IMR-90 (cell line): Measurements from ENCODE around the gene SPATS2L. TPM values are rescaled to one million over a fixed set of nuclear protein-coding genes. Genes with fewer than 3 reads are reported as not detected.

Experiments
- ATAC-seq: fragments of 200-7000 bp; cut with Tn5 transposase; 2 replicates; pipeline ENCODE4 v1.9.1; 2020; ENCODE audit warnings: low read depth, mild to moderate bottlenecking, moderate library complexity
- BruUV-seq: library from RNA; stranded (reverse); fragments of 400-500 nt; replicated peaks from 2 replicates; lab custom pipeline; 2021; lab: Mats Ljungman, UMichigan
- CTCF ChIA-PET: fragments of 300-600 bp; formaldehyde crosslinking; extraction: SDS; loops from one replicate; lab custom pipeline; 2021; ENCODE audit warnings: antibody characterized with exemption; lab: Yijun Ruan, JAX
- POLR2A ChIA-PET: fragments of 300-600 bp; sonication (Branson Sonifier 250); formaldehyde crosslinking; loops from one replicate; lab custom pipeline; 2022; ENCODE audit warnings: antibody characterized with exemption; ENCODE audit not compliant: unreplicated experiment; lab: Charles Lee
- DNase-seq: peaks from one replicate; pipeline ENCODE4 v3.0.0; 2013
- H2AFZ ChIP-seq: replicated peaks from 2 replicates; pipeline ENCODE3; 2013; ENCODE audit warnings: low read length, mild to moderate bottlenecking; ENCODE audit not compliant: poor library complexity
- H2AK5ac ChIP-seq: 2 replicates; pipeline ENCODE4 v1.6.1; 2013; ENCODE audit warnings: low read depth, low read length, inconsistent platforms
- H2AK9ac ChIP-seq: replicated peaks from 2 replicates; pipeline ENCODE3; 2013; ENCODE audit warnings: mild to moderate bottlenecking, low read depth, low read length, moderate library complexity; ENCODE audit not compliant: poor library complexity
- H2BK120ac ChIP-seq: 2 replicates; pipeline ENCODE4 v1.6.1; 2013; ENCODE audit warnings: low read depth, low read length, inconsistent platforms
- H2BK15ac ChIP-seq: 3 replicates; pipeline ENCODE4 v1.6.1; 2013; ENCODE audit warnings: low read depth, low read length, inconsistent platforms
- H2BK20ac ChIP-seq: 2 replicates; pipeline ENCODE4 v1.6.1; 2013; ENCODE audit warnings: low read depth, mild to moderate bottlenecking, inconsistent platforms, low read length, moderate library complexity
- H2BK5ac ChIP-seq: 2 replicates; pipeline ENCODE4 v1.6.1; 2013; ENCODE audit warnings: mild to moderate bottlenecking, low read depth, low read length, inconsistent platforms; ENCODE audit not compliant: poor library complexity, severe bottlenecking
- H3K14ac ChIP-seq: replicated peaks from 2 replicates; pipeline ENCODE4 v1.6.1; 2013; ENCODE audit warnings: low read depth, low read length, inconsistent platforms
- H3K18ac ChIP-seq: 2 replicates; pipeline ENCODE4 v1.6.1; 2013; ENCODE audit warnings: low read depth, low read length, control low read depth
- H3K23ac ChIP-seq: 2 replicates; pipeline ENCODE4 v1.6.1; 2013; ENCODE audit warnings: low read depth, low read length, inconsistent platforms
- H3K27ac ChIP-seq: 2 replicates; pipeline ENCODE4 v1.5.1; 2013; ENCODE audit warnings: mild to moderate bottlenecking, control low read depth, low read length; ENCODE audit not compliant: insufficient read depth
- H3K27me3 ChIP-seq: 2 replicates; pipeline ENCODE4 v1.6.1; 2013; ENCODE audit warnings: low read length; ENCODE audit not compliant: control insufficient read depth, insufficient read depth
- H3K36me3 ChIP-seq: 2 replicates; pipeline ENCODE4 v1.6.1; 2013; ENCODE audit warnings: low read length, mixed read lengths; ENCODE audit not compliant: control insufficient read depth, insufficient read depth
- H3K4ac ChIP-seq: 2 replicates; pipeline ENCODE4 v1.6.1; 2013; ENCODE audit warnings: low read depth, low read length, inconsistent platforms
- H3K4me1 ChIP-seq: 2 replicates; pipeline ENCODE4 v1.6.1; 2013; ENCODE audit warnings: low read length, mixed read lengths; ENCODE audit not compliant: control insufficient read depth, insufficient read depth
- H3K4me2 ChIP-seq: 2 replicates; pipeline ENCODE4 v1.6.1; 2013; ENCODE audit warnings: low read depth, mild to moderate bottlenecking, control low read depth, low read length, moderate library complexity
- H3K4me3 ChIP-seq: 2 replicates; pipeline ENCODE4 v1.5.1; 2013; ENCODE audit warnings: low read depth, mild to moderate bottlenecking, control low read depth, low read length, moderate library complexity; ENCODE audit not compliant: insufficient read depth
- H3K56ac ChIP-seq: 2 replicates; pipeline ENCODE4 v1.6.1; 2013; ENCODE audit warnings: low read length, inconsistent platforms; ENCODE audit not compliant: insufficient read depth; ENCODE audit errors: extremely low read depth
- H3K79me1 ChIP-seq, 2 experiments: 2 replicates each; pipeline ENCODE4 v1.6.1; 2013; ENCODE audit warnings: low read length in 2 of 2, inconsistent platforms in 1 of 2, low read depth in 1 of 2
- H3K9ac ChIP-seq: 2 replicates; pipeline ENCODE4 v1.6.1; 2013; ENCODE audit warnings: low read depth, low read length, control low read depth
- H3K9me1 ChIP-seq: 2 replicates; pipeline ENCODE4 v1.6.1; 2013; ENCODE audit warnings: low read length, inconsistent platforms; ENCODE audit not compliant: insufficient read depth
- H3K9me3 ChIP-seq: 2 replicates; pipeline ENCODE4 v1.6.1; 2013; ENCODE audit warnings: low read length; ENCODE audit not compliant: control insufficient read depth, insufficient read depth
- H4K20me1 ChIP-seq: 2 replicates; pipeline ENCODE4 v1.6.1; 2013; ENCODE audit warnings: low read length, inconsistent platforms; ENCODE audit not compliant: insufficient read depth
- H4K5ac ChIP-seq: 2 replicates; pipeline ENCODE4 v1.6.1; 2013; ENCODE audit warnings: mild to moderate bottlenecking, low read depth, low read length, control low read depth
- H4K8ac ChIP-seq, 2 experiments: 2 replicates each; pipeline ENCODE4 v1.6.1; 2013; ENCODE audit warnings: low read depth in 2 of 2, low read length in 2 of 2, control low read depth in 1 of 2, inconsistent platforms in 1 of 2
- H4K91ac ChIP-seq: 2 replicates; pipeline ENCODE4 v1.6.1; 2013; ENCODE audit warnings: low read depth, low read length, inconsistent platforms; ENCODE audit not compliant: insufficient read depth
- BHLHE40 ChIP-seq: fragments of 150-350 bp; IDR thresholded peaks from 2 replicates; pipeline ENCODE4 v1.6.1; 2016; ENCODE audit warnings: mild to moderate bottlenecking, low read depth, low read length
- CEBPB ChIP-seq: IDR thresholded peaks from 2 replicates; pipeline ENCODE4 v1.6.1; 2012; ENCODE audit warnings: low read depth, low read length, improper control_type of control experiment
- CHD1 ChIP-seq: IDR thresholded peaks from 2 replicates; pipeline ENCODE4 v1.6.1; 2012; ENCODE audit warnings: low read depth, low read length, improper control_type of control experiment
- ELK1 ChIP-seq: fragments of 150-350 bp; IDR thresholded peaks from 2 replicates; pipeline ENCODE4 v1.6.1; 2016; ENCODE audit warnings: low read depth, mild to moderate bottlenecking, low read length, moderate library complexity, borderline replicate concordance
- FOS ChIP-seq: fragments of 150-350 bp; IDR thresholded peaks from 2 replicates; pipeline ENCODE4 v1.6.1; 2016; ENCODE audit warnings: low read depth, low read length
- MAFK ChIP-seq: IDR thresholded peaks from 2 replicates; pipeline ENCODE4 v1.6.1; 2012; ENCODE audit warnings: low read depth, low read length, improper control_type of control experiment
- MAZ ChIP-seq: IDR thresholded peaks from 2 replicates; pipeline ENCODE4 v1.6.1; 2012; ENCODE audit warnings: low read depth, mild to moderate bottlenecking, low read length, improper control_type of control experiment, moderate library complexity, borderline replicate concordance
- MXI1 ChIP-seq: IDR thresholded peaks from 2 replicates; pipeline ENCODE4 v1.6.1; 2012; ENCODE audit warnings: low read depth, mild to moderate bottlenecking, low read length, moderate library complexity, borderline replicate concordance
- NFE2L2 ChIP-seq: fragments of 150-350 bp; IDR thresholded peaks from 2 replicates; pipeline ENCODE4 v1.6.1; 2016; ENCODE audit warnings: low read depth, mild to moderate bottlenecking, low read length
- POLR2A ChIP-seq: IDR thresholded peaks from 2 replicates; pipeline ENCODE4 v1.6.1; 2012; ENCODE audit warnings: mild to moderate bottlenecking, low read depth, low read length
- RAD21 ChIP-seq: IDR thresholded peaks from 2 replicates; pipeline ENCODE4 v1.6.1; 2012; ENCODE audit warnings: low read length, improper control_type of control experiment
- RCOR1 ChIP-seq: IDR thresholded peaks from 2 replicates; pipeline ENCODE4 v1.6.1; 2012; ENCODE audit warnings: mild to moderate bottlenecking, low read length, improper control_type of control experiment; ENCODE audit not compliant: insufficient replicate concordance
- RFX5 ChIP-seq: IDR thresholded peaks from 2 replicates; pipeline ENCODE4 v1.8.0; 2012; ENCODE audit warnings: low read depth, mild to moderate bottlenecking, low read length, moderate library complexity
- SMC3 ChIP-seq: fragments of 150-350 bp; IDR thresholded peaks from 2 replicates; pipeline ENCODE4 v1.6.1; 2016; ENCODE audit warnings: low read depth, mild to moderate bottlenecking, antibody characterized with exemption, low read length, moderate library complexity
- WGBS, 2 experiments: methylation state at CpG; one replicate each; pipeline versions ENCODE4 v1.1.5 to v1.1.7; 2013; ENCODE audit warnings: missing lambda C conversion rate in 2 of 2; ENCODE audit not compliant: insufficient read length in 1 of 2; ENCODE audit errors: extremely low coverage in 2 of 2; 5-methylcytosine and 5-hydroxymethylcytosine counted together
- dilution Hi-C: fragments of 300-500 bp; cut with HindIII; formaldehyde crosslinking; loops from one replicate; pipeline ENCODE4 v1.14.3; 2018; ENCODE audit warnings: low sequenced_read_pairs; ENCODE audit not compliant: unreplicated experiment
- in situ Hi-C: fragments of 300-500 bp; cut with MboI; formaldehyde crosslinking; loops from 3 replicates; pipeline ENCODE4 v1.14.3; 2019; ENCODE audit warnings: low sequenced_read_pairs, inconsistent platforms, mixed read lengths
- intact Hi-C: fragments of 100-400 bp; cut with micrococcal nuclease; formaldehyde crosslinking; loops from 2 replicates; pipeline ENCODE4 v1.10.0; 2022
- polyA plus RNA-seq, 3 experiments: library from polyadenylated mRNA; depleted of rRNA; stranded (reverse); fragments of >200 nt; gene quantifications; 2 replicates each; pipeline ENCODE4 v1.2.3, GENCODE V29; 2012; ENCODE audit warnings: low replicate concordance in 1 of 3
- total RNA-seq: library from RNA; depleted of rRNA; stranded (reverse); fragments of >200 nt; gene quantifications from 2 replicates; pipeline ENCODE4 v1.2.3, GENCODE V29; 2012
- TF ChIP-seq, protein P1 (sequence below): fragments of 150-350 bp; IDR thresholded peaks from 2 replicates; pipeline ENCODE4 v1.6.1; 2017; ENCODE audit warnings: mild to moderate bottlenecking, antibody characterized with exemption, low read length, low read depth

Gene SPATS2L
- total and polyA plus RNA-seq, 2 of the 4 experiments (the other 2 are of a cell fraction) = 118 to 155 TPM

- ATAC-seq (no peak), DNase-seq (no peak)
- H3K9ac ChIP-seq = no peak overlapping the region
- H2BK120ac ChIP-seq = no peak overlapping the region; the same call in 1 of the 2 replicates
- peaks cover 21% of the 10 kb centered on the region for H3K36me3 ChIP-seq
- no peak overlapping the region for H3K27ac ChIP-seq
- TF ChIP-seq SMC3 (no peak), RCOR1 (no peak), MXI1 (no peak), CHD1 (no peak), MAFK (no peak), RFX5 (no peak), RAD21 (no peak), FOS (no peak), CEBPB (no peak), ELK1 (no peak), NFE2L2 (no peak), MAZ (no peak), BHLHE40 (no peak), POLR2A (no peak)
- TF ChIP-seq, protein P1, sequence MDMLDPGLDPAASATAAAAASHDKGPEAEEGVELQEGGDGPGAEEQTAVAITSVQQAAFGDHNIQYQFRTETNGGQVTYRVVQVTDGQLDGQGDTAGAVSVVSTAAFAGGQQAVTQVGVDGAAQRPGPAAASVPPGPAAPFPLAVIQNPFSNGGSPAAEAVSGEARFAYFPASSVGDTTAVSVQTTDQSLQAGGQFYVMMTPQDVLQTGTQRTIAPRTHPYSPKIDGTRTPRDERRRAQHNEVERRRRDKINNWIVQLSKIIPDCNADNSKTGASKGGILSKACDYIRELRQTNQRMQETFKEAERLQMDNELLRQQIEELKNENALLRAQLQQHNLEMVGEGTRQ = no peak
- no TSS peak for BruUV-seq
- ChIA-PET POLR2A (no interaction called here), CTCF (no interaction called here)
- H3K4me1 ChIP-seq = peaks cover 3% of the 10 kb centered on the region; the same call in 1 of the 2 replicates
- H3K4me2 ChIP-seq = no peak overlapping the region
- H3K79me1 ChIP-seq = peaks cover 20 to 43% of the 10 kb centered on the region in 2 experiments
- no peak overlapping the region for H2BK20ac ChIP-seq
- dilution Hi-C loops (no loop called here), in situ Hi-C loops (no loop called here), intact Hi-C loops (no loop called here)
- H3K9me3 ChIP-seq = no peaks in the 10 kb centered on the region
- no peak overlapping the region for H3K56ac ChIP-seq
- no peak overlapping the region for H3K18ac ChIP-seq
- WGBS, 2 experiments = 90% methylated on average over 2 of the region's 6 CpGs; no CpG with 5 or more reads in 1 of the 2 experiments
- H4K8ac ChIP-seq = no peak overlapping the region
- no peak overlapping the region for H4K91ac ChIP-seq
- no peak overlapping the region for H2AK9ac ChIP-seq
- no peak overlapping the region for H3K4me3 ChIP-seq
- H2BK5ac ChIP-seq = no peak overlapping the region
- no peak overlapping the region for H3K4ac ChIP-seq
- H3K23ac ChIP-seq = no peak overlapping the region; the same call in 1 of the 2 replicates
- H2BK15ac ChIP-seq = no peak overlapping the region
- peaks cover 13% of the 10 kb centered on the region for H3K9me1 ChIP-seq
- peak overlapping the region; percentile 30; the same call in 1 of the 2 replicates for H2AK5ac ChIP-seq
- no peak overlapping the region for H4K5ac ChIP-seq
- H3K14ac ChIP-seq = no peak overlapping the region
- H3K27me3 ChIP-seq = no peaks in the 10 kb centered on the region
- no peak overlapping the region for H2AFZ ChIP-seq
- no peaks in the 10 kb centered on the region; the same call in 1 of the 2 replicates for H4K20me1 ChIP-seq
These were observed 122.6 kb downstream of the SPATS2L start for GRCh38 chr2:200428961-200429665.
